B cell (primary cell): Measurements from ENCODE around the gene AEN.

Experiments used
- EZH2 ChIP-seq: IDR thresholded peaks from 2 replicates; pipeline ENCODE4 v1.6.1; 2012; ENCODE audit warnings: borderline replicate concordance, low read depth, mild to moderate bottlenecking, moderate library complexity, low read length; ENCODE audit not compliant: insufficient read depth, poor library complexity, severe bottlenecking
- TF ChIP-seq, protein P1 (sequence below): fragments of 200-600 bp; IDR thresholded peaks from one replicate; pipeline ENCODE4 v1.8.0; 2022; ENCODE audit warnings: antibody characterized with exemption, mild to moderate bottlenecking

GRCh38 chr15:88571852-88572259, 49.3 kb upstream of the AEN start:
- TF ChIP-seq, protein P1, sequence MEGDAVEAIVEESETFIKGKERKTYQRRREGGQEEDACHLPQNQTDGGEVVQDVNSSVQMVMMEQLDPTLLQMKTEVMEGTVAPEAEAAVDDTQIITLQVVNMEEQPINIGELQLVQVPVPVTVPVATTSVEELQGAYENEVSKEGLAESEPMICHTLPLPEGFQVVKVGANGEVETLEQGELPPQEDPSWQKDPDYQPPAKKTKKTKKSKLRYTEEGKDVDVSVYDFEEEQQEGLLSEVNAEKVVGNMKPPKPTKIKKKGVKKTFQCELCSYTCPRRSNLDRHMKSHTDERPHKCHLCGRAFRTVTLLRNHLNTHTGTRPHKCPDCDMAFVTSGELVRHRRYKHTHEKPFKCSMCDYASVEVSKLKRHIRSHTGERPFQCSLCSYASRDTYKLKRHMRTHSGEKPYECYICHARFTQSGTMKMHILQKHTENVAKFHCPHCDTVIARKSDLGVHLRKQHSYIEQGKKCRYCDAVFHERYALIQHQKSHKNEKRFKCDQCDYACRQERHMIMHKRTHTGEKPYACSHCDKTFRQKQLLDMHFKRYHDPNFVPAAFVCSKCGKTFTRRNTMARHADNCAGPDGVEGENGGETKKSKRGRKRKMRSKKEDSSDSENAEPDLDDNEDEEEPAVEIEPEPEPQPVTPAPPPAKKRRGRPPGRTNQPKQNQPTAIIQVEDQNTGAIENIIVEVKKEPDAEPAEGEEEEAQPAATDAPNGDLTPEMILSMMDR: no peak
- TF ChIP-seq EZH2: no peak
